Measurements from ENCODE around the gene PRRX2.

DNA sequence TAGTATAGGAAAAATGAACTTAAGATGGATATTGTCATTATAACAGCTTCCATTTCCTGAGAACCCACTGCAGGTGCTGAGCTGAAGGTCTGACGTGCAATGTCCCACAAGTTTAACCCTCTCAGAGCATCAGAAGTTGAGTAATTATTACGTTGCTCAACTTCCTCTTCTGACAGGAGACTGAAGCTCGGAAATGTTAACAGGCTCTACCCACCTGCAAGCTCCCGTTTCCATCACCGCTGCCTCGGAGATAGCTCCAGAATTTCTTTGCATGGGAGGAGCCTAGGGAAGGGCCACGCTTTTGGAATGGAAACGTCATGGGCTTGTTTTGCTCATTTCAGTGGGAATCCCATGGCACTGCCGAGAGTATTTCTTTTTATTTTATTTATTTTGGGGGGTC, 40.5 kb upstream of the PRRX2 start:
- TF ChIP-seq, protein P1, sequence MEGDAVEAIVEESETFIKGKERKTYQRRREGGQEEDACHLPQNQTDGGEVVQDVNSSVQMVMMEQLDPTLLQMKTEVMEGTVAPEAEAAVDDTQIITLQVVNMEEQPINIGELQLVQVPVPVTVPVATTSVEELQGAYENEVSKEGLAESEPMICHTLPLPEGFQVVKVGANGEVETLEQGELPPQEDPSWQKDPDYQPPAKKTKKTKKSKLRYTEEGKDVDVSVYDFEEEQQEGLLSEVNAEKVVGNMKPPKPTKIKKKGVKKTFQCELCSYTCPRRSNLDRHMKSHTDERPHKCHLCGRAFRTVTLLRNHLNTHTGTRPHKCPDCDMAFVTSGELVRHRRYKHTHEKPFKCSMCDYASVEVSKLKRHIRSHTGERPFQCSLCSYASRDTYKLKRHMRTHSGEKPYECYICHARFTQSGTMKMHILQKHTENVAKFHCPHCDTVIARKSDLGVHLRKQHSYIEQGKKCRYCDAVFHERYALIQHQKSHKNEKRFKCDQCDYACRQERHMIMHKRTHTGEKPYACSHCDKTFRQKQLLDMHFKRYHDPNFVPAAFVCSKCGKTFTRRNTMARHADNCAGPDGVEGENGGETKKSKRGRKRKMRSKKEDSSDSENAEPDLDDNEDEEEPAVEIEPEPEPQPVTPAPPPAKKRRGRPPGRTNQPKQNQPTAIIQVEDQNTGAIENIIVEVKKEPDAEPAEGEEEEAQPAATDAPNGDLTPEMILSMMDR (conservative IDR thresholded peaks at IDR 0.05; ENCODE audit: low read depth in 2 of 2), result no peak
- TF ChIP-seq EZH2phosphoT487 (IDR thresholded peaks at IDR 0.05; ENCODE audit: unreplicated experiment), result no peak

All from GM23338 (cell line).